Naive thymus-derived CD4-positive, alpha-beta T cell (primary cell): ENCODE data around the gene ATG10. TPM values are rescaled to one million over a fixed set of nuclear protein-coding genes. Genes with fewer than 3 reads are reported as not detected.
"Not testable (repeated sequence)": the region's sequence is repeated elsewhere in the genome, so short reads cannot be mapped to it uniquely, and the experiment has no call there.

ENCODE experiments used
- ATAC-seq: fragments of 150-1000 bp; cut with Tn5 transposase; 2 replicates; pipeline ENCODE4 v1.10.0; 2021; ENCODE audit warnings: mild to moderate bottlenecking, moderate library complexity
- CTCF ChIA-PET: fragments of 350-600 bp; sonication (Branson Sonifier 250); formaldehyde crosslinking; loops from one replicate; lab custom pipeline; 2021; ENCODE audit warnings: antibody characterized with exemption; lab: Charles Lee
- POLR2A ChIA-PET: fragments of 350-600 bp; sonication (Branson Sonifier 250); formaldehyde crosslinking; loops from one replicate; lab custom pipeline; 2021; ENCODE audit warnings: antibody characterized with exemption, inconsistent platforms; lab: Charles Lee
- DNase-seq, 9 donors: peaks; one replicate each; pipeline versions ENCODE4 v3.0.0 to v3.0.0-alpha.2; 2020 to 2022; ENCODE audit warnings: mixed read lengths in 1 of 9
- H3K27ac ChIP-seq: one replicate; pipeline ENCODE4 v1.7.0; 2013; ENCODE audit warnings: mild to moderate bottlenecking, low read depth, low read length, moderate library complexity
- H3K27me3 ChIP-seq, 2 donors: one replicate each; pipeline ENCODE4 v1.7.0; 2013; ENCODE audit warnings: low read length in 2 of 2, mild to moderate bottlenecking in 2 of 2, moderate library complexity in 2 of 2; ENCODE audit not compliant: control insufficient read depth in 2 of 2, insufficient read depth in 2 of 2
- H3K36me3 ChIP-seq, 3 experiments: 1 replicate in 2 of 3; 2 replicates in 1 of 3; pipeline ENCODE4 v1.7.0; 2013; ENCODE audit warnings: low read length in 3 of 3, mild to moderate bottlenecking in 3 of 3, moderate library complexity in 1 of 3; ENCODE audit not compliant: insufficient read depth in 3 of 3, control insufficient read depth in 2 of 3
- H3K4me1 ChIP-seq, 2 donors: one replicate each; pipeline ENCODE4 v1.7.0; 2013; ENCODE audit warnings: low read length in 2 of 2, mild to moderate bottlenecking in 2 of 2, moderate library complexity in 1 of 2; ENCODE audit not compliant: control insufficient read depth in 2 of 2, insufficient read depth in 2 of 2
- H3K4me3 ChIP-seq: 2 replicates; pipeline ENCODE4 v1.7.0; 2013; ENCODE audit warnings: mild to moderate bottlenecking, low read length
- H3K9me3 ChIP-seq, 3 experiments: 1 replicate in 2 of 3; 2 replicates in 1 of 3; pipeline ENCODE4 v1.7.0; 2013; ENCODE audit warnings: low read length in 3 of 3; ENCODE audit not compliant: control insufficient read depth in 2 of 3
- H3K27ac Mint-ChIP-seq, 9 donors: one replicate each; pipeline ENCODE4 v1.8.0; 2020 to 2022; ENCODE audit warnings: mixed read lengths in 9 of 9, mild to moderate bottlenecking in 8 of 9, moderate library complexity in 5 of 9, inconsistent platforms in 2 of 9
- H3K27me3 Mint-ChIP-seq, 5 donors: one replicate each; pipeline ENCODE4 v1.8.0; 2021 to 2022; ENCODE audit warnings: mixed read lengths in 5 of 5, mild to moderate bottlenecking in 1 of 5
- H3K36me3 Mint-ChIP-seq, 5 donors: one replicate each; pipeline ENCODE4 v1.8.0; 2020 to 2022; ENCODE audit warnings: mixed read lengths in 5 of 5, mild to moderate bottlenecking in 3 of 5, inconsistent platforms in 1 of 5
- H3K4me1 Mint-ChIP-seq, 7 donors: one replicate each; pipeline ENCODE4 v1.8.0; 2020 to 2022; ENCODE audit warnings: mixed read lengths in 7 of 7, mild to moderate bottlenecking in 3 of 7, inconsistent platforms in 1 of 7
- H3K4me3 Mint-ChIP-seq, 10 donors: one replicate each; pipeline ENCODE4 v1.8.0; 2020 to 2022; ENCODE audit warnings: mild to moderate bottlenecking in 10 of 10, mixed read lengths in 10 of 10, moderate library complexity in 6 of 10, inconsistent platforms in 2 of 10
- H3K9me3 Mint-ChIP-seq, 11 donors: one replicate each; pipeline ENCODE4 v1.8.0; 2020 to 2022; ENCODE audit warnings: mixed read lengths in 11 of 11, mild to moderate bottlenecking in 4 of 11, inconsistent platforms in 1 of 11, moderate library complexity in 1 of 11
- intact Hi-C, 2 donors: fragments of 100-400 bp; cut with micrococcal nuclease; formaldehyde crosslinking; loops; one replicate each; pipeline ENCODE4 v1.15.1; 2023
- polyA plus RNA-seq, 2 donors: library from polyadenylated mRNA; unstranded; fragments of 300-500 nt; fragmentation: Illumina TruSeq; gene quantifications; one replicate each; pipeline ENCODE4 v1.2.3, GENCODE V29; 2021
- total RNA-seq, 6 experiments: library from RNA in 5 of 6; stranded (reverse) in 5 of 6; gene quantifications; 1 replicate in 5 of 6; 2 replicates in 1 of 6; pipeline ENCODE4 v1.2.3 and lab custom pipeline; 2021 to 2026

The ATG10 gene
- total and polyA plus RNA-seq, 7 experiments from 2014 or later, result 6.4 to 14.4 (median 9.1) TPM

DNA sequence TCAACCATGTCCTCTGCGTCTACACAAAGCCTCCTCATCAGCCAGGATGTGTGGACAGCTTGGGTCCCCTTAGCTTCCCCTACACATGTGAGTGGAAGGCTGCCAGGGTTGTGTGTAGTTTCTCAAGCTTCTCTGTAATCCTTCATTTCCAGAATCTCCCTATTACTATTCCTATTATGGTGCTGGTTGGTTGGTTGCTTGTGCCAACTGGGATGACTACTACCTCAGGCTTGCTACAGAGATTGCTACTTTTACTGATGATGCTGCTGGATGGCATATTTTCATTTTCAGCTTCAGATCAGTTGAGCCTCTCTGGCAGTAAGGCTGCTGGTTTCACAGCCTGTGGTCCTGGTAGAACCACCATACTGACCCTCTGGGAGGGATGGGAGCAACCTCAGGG, 39.9 kb downstream of the ATG10 start:
- no peak overlapping the region for H3K27ac Mint-ChIP-seq
- DNase-seq (no peak), ATAC-seq (no peak)
- no peaks in the 10 kb centered on the region for H3K9me3 ChIP-seq
- H3K4me1 ChIP-seq, result no peaks in the 10 kb centered on the region
- H3K4me1 Mint-ChIP-seq, result peaks cover 0 to 7% (median 0%) of the 10 kb centered on the region in 7 donors
- peaks cover 12 to 45% (median 37%) of the 10 kb centered on the region in 5 donors for H3K36me3 Mint-ChIP-seq
- H3K27me3 ChIP-seq, result no peaks in the 10 kb centered on the region
- H3K4me3 ChIP-seq, result no peak overlapping the region
- intact Hi-C loops, result no loop called here
- H3K36me3 ChIP-seq, result no peaks in the 10 kb centered on the region
- no peak overlapping the region for H3K27ac ChIP-seq
- POLR2A ChIA-PET, result no interaction called here
- peaks cover 0 to 21% (median 9%) of the 10 kb centered on the region in 11 donors for H3K9me3 Mint-ChIP-seq
- H3K4me3 Mint-ChIP-seq, result no peak overlapping the region
- H3K27me3 Mint-ChIP-seq, result no peaks in the 10 kb centered on the region
- CTCF ChIA-PET, result no interaction called here

DNA sequence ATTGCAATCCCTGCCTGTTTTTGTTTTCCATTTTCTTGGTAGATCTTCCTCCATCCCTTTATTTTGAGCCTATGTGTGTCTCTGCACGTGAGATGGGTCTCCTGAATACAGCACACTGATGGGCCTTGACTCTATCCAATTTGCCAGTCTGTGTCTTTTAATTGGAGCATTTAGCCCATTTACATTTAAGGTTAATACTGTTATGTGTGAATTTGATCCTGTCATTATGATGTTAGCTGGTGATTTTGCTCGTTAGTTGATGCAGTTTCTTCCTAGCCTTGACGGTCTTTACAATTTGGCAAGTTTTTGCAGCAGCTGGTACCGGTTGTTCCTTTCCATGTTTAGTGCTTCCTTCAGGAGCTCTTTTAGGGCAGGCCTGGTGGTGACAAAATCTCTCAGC, 42.8 kb downstream of the ATG10 start:
- intact Hi-C loops, H3K36me3 ChIP-seq, POLR2A ChIA-PET, H3K27me3 ChIP-seq, DNase-seq, CTCF ChIA-PET, H3K4me3 Mint-ChIP-seq, H3K27ac ChIP-seq, H3K4me1 ChIP-seq, H3K4me3 ChIP-seq, H3K27me3 Mint-ChIP-seq, ATAC-seq, H3K9me3 ChIP-seq, H3K27ac Mint-ChIP-seq: not testable (repeated sequence)
- Mint-ChIP-seq H3K36me3 (peaks cover 16 to 55% (median 32%) of the 10 kb centered on the region in 5 donors), H3K9me3 (peaks cover 0 to 21% (median 9%) of the 10 kb centered on the region in 11 donors), H3K4me1 (peaks cover 0 to 16% (median 0%) of the 10 kb centered on the region in 7 donors)

DNA sequence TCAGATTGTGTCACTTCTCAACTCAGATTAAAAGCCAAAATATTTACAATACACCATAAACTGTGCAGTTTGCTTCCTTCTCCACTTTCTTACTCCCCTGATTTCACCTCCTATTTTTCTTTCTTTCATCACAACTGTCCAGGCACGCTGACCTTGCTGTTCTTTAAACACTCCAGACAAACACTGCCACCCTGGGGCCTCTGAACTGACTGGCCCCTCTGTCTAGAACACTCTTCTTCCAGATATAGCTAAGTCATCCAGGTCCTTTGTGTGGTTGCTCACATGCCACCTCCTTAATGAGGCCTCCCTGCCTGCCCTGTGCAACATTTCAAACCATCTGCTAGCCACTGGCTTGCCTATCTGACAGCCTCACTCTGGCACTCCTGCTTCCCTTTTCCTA, 46.6 kb downstream of the ATG10 start:
- intact Hi-C loops, result no loop called here
- H3K27me3 Mint-ChIP-seq, result no peaks in the 10 kb centered on the region
- POLR2A ChIA-PET, result no interaction called here

DNA sequence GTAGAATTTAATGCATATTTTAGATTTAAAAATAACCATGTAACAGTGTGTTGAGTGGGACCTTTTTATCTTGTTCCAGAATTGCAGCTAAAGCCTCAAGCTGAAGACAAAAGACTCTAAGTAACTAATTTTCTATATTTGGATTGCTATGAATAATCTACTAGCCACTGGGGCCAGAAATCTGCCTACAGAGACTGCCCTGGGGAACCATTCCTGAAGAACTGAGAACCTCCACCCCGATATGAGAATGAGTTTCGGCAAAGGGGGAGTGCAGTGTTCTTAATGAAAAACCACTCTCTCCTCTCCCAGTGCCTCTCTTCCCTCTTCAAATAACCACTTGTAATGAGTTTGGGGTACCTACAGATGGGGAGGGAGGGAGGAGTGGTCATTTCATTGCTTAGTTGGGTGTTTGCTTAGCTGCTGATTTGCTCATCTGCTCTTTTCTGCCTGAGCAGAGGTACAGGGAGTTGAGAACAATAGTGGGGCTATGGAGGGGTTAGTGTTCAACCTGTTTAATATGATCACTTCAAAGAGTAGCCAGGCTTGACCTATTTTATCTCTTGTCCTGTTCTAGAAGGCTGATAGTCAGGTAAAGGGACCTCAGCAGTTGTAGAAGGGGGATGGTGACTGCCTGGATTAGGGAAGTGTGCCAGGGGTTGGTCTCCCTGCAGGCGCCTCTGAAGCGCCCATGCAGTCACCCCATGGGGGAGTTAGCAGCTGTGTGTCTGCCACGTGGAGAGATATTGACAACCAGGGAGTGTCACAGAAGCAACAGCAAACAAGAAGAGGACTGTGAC, 47.7 kb downstream of the ATG10 start:
- no peaks in the 10 kb centered on the region for H3K9me3 ChIP-seq
- H3K4me1 ChIP-seq, result no peaks in the 10 kb centered on the region
- no peaks in the 10 kb centered on the region for H3K36me3 ChIP-seq
- Mint-ChIP-seq H3K27ac (no peak overlapping the region), H3K4me3 (no peak overlapping the region), H3K9me3 (peaks cover 0 to 14% (median 7%) of the 10 kb centered on the region in 11 donors), H3K4me1 (peaks cover 0 to 10% (median 4%) of the 10 kb centered on the region in 7 donors), H3K27me3 (no peaks in the 10 kb centered on the region), H3K36me3 (peaks cover 5 to 34% (median 18%) of the 10 kb centered on the region in 5 donors)
- intact Hi-C loops, result no loop called here
- CTCF ChIA-PET, result no interaction called here
- H3K4me3 ChIP-seq, result no peak overlapping the region
- no peak for DNase-seq
- H3K27me3 ChIP-seq, result no peaks in the 10 kb centered on the region
- POLR2A ChIA-PET, result no interaction called here
- no peak overlapping the region for H3K27ac ChIP-seq
- no peak for ATAC-seq

More for the DNA sequence above, 46.6 kb downstream of the ATG10 start:
- Mint-ChIP-seq H3K4me3 (no peak overlapping the region), H3K4me1 (peaks cover 0 to 15% (median 0%) of the 10 kb centered on the region in 7 donors), H3K27ac (no peak overlapping the region), H3K36me3 (peaks cover 9 to 41% (median 25%) of the 10 kb centered on the region in 5 donors), H3K9me3 (peaks cover 0 to 19% (median 9%) of the 10 kb centered on the region in 11 donors)
- ATAC-seq, result peak; percentile 29
- Histone ChIP-seq H3K9me3 (no peaks in the 10 kb centered on the region), H3K36me3 (no peaks in the 10 kb centered on the region), H3K4me1 (no peaks in the 10 kb centered on the region), H3K4me3 (no peak overlapping the region), H3K27ac (no peak overlapping the region), H3K27me3 (no peaks in the 10 kb centered on the region)
- no peak for DNase-seq
- CTCF ChIA-PET, result no interaction called here

DNA sequence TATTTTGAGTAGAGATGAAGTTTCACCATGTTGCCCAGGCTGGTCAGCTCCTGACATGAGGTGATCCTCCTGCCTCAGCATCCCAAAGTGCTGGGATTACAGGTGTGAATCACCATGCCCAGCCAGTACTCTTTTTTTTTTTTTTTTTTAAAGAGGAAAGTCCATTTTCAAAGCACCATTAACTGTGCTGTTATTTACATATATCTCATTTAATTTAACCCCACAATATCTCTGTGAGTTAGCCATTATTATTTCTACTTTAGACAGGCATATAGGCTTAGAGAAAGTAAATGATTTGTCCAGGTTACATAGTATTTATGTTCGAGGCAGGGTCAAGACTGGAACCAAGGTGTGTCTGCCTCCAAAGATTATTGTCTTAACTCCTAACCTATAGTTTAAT, 50.7 kb downstream of the ATG10 start:
- Histone ChIP-seq H3K36me3 (no peaks in the 10 kb centered on the region), H3K9me3 (no peaks in the 10 kb centered on the region), H3K4me1 (no peaks in the 10 kb centered on the region), H3K27me3 (no peaks in the 10 kb centered on the region), H3K4me3 (no peak overlapping the region), H3K27ac (no peak overlapping the region)
- H3K4me1 Mint-ChIP-seq, result peaks cover 0 to 10% (median 4%) of the 10 kb centered on the region in 7 donors
- DNase-seq, result no peak
- H3K27me3 Mint-ChIP-seq, result no peaks in the 10 kb centered on the region
- H3K36me3 Mint-ChIP-seq, result peaks cover 0 to 16% (median 4%) of the 10 kb centered on the region in 5 donors
- no peak for ATAC-seq
- H3K4me3 Mint-ChIP-seq, result no peak overlapping the region
- no peaks in the 10 kb centered on the region for H3K9me3 Mint-ChIP-seq
- H3K27ac Mint-ChIP-seq, result no peak overlapping the region
- intact Hi-C loops, result no loop called here
- CTCF ChIA-PET, result no interaction called here
- POLR2A ChIA-PET, result no interaction called here

DNA sequence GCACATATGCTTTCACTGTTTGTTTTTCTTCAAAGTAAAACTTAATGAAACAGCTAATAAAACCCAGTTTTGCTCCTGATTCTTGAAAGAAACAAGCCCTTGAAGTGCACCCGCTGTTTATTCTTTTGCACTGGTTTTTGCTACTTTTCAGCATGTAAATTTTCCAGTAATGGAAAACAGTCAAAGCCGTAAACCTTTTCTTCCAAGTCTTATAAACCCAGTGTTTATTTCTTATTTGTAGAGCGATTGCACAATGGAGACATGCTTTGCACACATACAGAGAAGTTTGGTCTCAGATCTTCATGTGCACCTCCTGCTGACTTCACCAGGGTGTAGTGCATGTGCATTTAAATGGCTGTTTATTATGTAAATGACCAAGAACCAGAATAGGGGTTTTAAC, 51.8 kb downstream of the ATG10 start:
- Histone ChIP-seq H3K27ac (no peak overlapping the region), H3K27me3 (no peaks in the 10 kb centered on the region), H3K36me3 (no peaks in the 10 kb centered on the region), H3K4me3 (no peak overlapping the region), H3K4me1 (no peaks in the 10 kb centered on the region), H3K9me3 (no peaks in the 10 kb centered on the region)
- Mint-ChIP-seq H3K9me3 (no peaks in the 10 kb centered on the region), H3K27ac (no peak overlapping the region), H3K27me3 (no peaks in the 10 kb centered on the region), H3K36me3 (peaks cover 0 to 10% (median 2%) of the 10 kb centered on the region in 5 donors), H3K4me1 (peaks cover 0 to 4% (median 0%) of the 10 kb centered on the region in 7 donors), H3K4me3 (no peak overlapping the region)
- ATAC-seq, result no peak
- ChIA-PET CTCF (interaction anchor here (0.6 kb wide), 1 partner anchor 186 kb away, joined by 3 read pairs; no protein-coding TSS in a partner anchor), POLR2A (no interaction called here)
- DNase-seq, result no peak
- intact Hi-C loops, result no loop called here
